Measurements from ENCODE around the gene CCL11. TPM values are rescaled to one million over a fixed set of nuclear protein-coding genes. Genes with fewer than 3 reads are reported as not detected.

CCL11 gene
- total and polyA plus RNA-seq, 2 of the 13 experiments (the other 11 are each of a cell fraction or from before 2014, with no cell fraction given) = not detected

- no peak for TF ChIP-seq ZBTB20 (CRISPR knock-in tag; IDR thresholded peaks at IDR 0.05; ENCODE audit: borderline replicate concordance, low read depth)
- TF ChIP-seq CEBPB (IDR thresholded peaks at IDR 0.05; ENCODE audit: borderline replicate concordance, low read depth, low read length) = no peak
- TF ChIP-seq RFX1 (IDR thresholded peaks at IDR 0.05) = no peak
- no peak for TF ChIP-seq ZNF446 (CRISPR knock-in tag; IDR thresholded peaks at IDR 0.05)
- TF ChIP-seq SIN3A (IDR thresholded peaks at IDR 0.05; ENCODE audit: borderline replicate concordance, low read depth, low read length) = no peak
- no peak overlapping the region for H3K4me2 ChIP-seq (ENCODE audit: low read depth, low read length)
- no peak overlapping the region for H3K27ac ChIP-seq (ENCODE audit: extremely low read length, insufficient read depth, low read length)
- no peak overlapping the region for H3K4me3 ChIP-seq (replicated peaks in 1 of 3; ENCODE audit: insufficient read depth in 1 of 3, low read depth in 2 of 3, low read length in 3 of 3)
- WGBS (ENCODE audit: low lambda C conversion rate) = 32% methylated on average over 3 of the region's 3 CpGs
- no peak overlapping the region for H3K9ac ChIP-seq (ENCODE audit: insufficient read depth, low read depth, low read length)
- H3K27me3 ChIP-seq (ENCODE audit: control insufficient read depth in 1 of 2, insufficient read depth in 2 of 2, low read length in 2 of 2) = no peaks in the 10 kb centered on the region
- ChIA-PET POLR2A (no interaction called here), CTCF (ENCODE audit: low intra/inter-chr PET ratio, low total read pairs) (no interaction called here)
- H3K36me3 ChIP-seq (replicated peaks in 1 of 2; ENCODE audit: control insufficient read depth in 1 of 2, insufficient read depth in 2 of 2, low read length in 2 of 2) = no peaks in the 10 kb centered on the region
- no peak overlapping the region for H2AFZ ChIP-seq (ENCODE audit: low read length)
- intact Hi-C loops (cut with micrococcal nuclease; ENCODE audit: unreplicated experiment) (no loop called here), in situ Hi-C loops (cut with HindIII; ENCODE audit: extremely low pct_ligation_motif_present, low pct_unique_long_range_greater_than_20kb) (no loop called here)
- DNase-seq (ENCODE audit: low spot score) (no peak), FAIRE-seq (no peak), ATAC-seq (no peak)
- H3K4me1 ChIP-seq (ENCODE audit: insufficient read depth, low read length) = no peaks in the 10 kb centered on the region
- no peaks in the 10 kb centered on the region for H3K79me2 ChIP-seq (ENCODE audit: insufficient read depth, low read length)
- H4K20me1 ChIP-seq (ENCODE audit: insufficient read depth, low read length) = no peaks in the 10 kb centered on the region
- no peaks in the 10 kb centered on the region for H3K9me3 ChIP-seq (ENCODE audit: low read length)
- no TSS peak for BruUV-seq (replicated peaks)
These were observed 32.4 kb upstream of the CCL11 start for GRCh38 chr17:34253139-34253525.

GRCh38 chr17:34254146-34254545 is 31.4 kb upstream of the CCL11 start:
- no peaks in the 10 kb centered on the region for H3K27me3 ChIP-seq (ENCODE audit: control insufficient read depth in 1 of 2, insufficient read depth in 2 of 2, low read length in 2 of 2)
- H3K36me3 ChIP-seq (replicated peaks in 1 of 2; ENCODE audit: control insufficient read depth in 1 of 2, insufficient read depth in 2 of 2, low read length in 2 of 2) = no peaks in the 10 kb centered on the region
- in situ Hi-C loops (cut with HindIII; ENCODE audit: extremely low pct_ligation_motif_present, low pct_unique_long_range_greater_than_20kb) (no loop called here), intact Hi-C loops (cut with micrococcal nuclease; ENCODE audit: unreplicated experiment) (no loop called here)
- H3K79me2 ChIP-seq (ENCODE audit: insufficient read depth, low read length) = no peaks in the 10 kb centered on the region
- H3K4me1 ChIP-seq (ENCODE audit: insufficient read depth, low read length) = no peaks in the 10 kb centered on the region
- no TSS peak for BruUV-seq (replicated peaks)
- H3K9me3 ChIP-seq (ENCODE audit: low read length) = no peaks in the 10 kb centered on the region
- no peak for DNase-seq (ENCODE audit: low spot score)
- H3K9ac ChIP-seq (ENCODE audit: insufficient read depth, low read depth, low read length) = no peak overlapping the region
- ChIA-PET CTCF (ENCODE audit: low intra/inter-chr PET ratio, low total read pairs) (no interaction called here), POLR2A (no interaction called here)
- no peak overlapping the region for H3K4me3 ChIP-seq (replicated peaks in 1 of 3; ENCODE audit: insufficient read depth in 1 of 3, low read depth in 2 of 3, low read length in 3 of 3)
- FAIRE-seq = no peak
- no peaks in the 10 kb centered on the region for H4K20me1 ChIP-seq (ENCODE audit: insufficient read depth, low read length)
- no peak overlapping the region for H2AFZ ChIP-seq (ENCODE audit: low read length)
- no peak for ATAC-seq
- H3K27ac ChIP-seq (ENCODE audit: extremely low read length, insufficient read depth, low read length) = no peak overlapping the region
- no peak overlapping the region for H3K4me2 ChIP-seq (ENCODE audit: low read depth, low read length)
- WGBS (ENCODE audit: low lambda C conversion rate) = 0% methylated on average over 2 of the region's 3 CpGs
- TF ChIP-seq ZBED4 (CRISPR knock-in tag; IDR thresholded peaks at IDR 0.05; ENCODE audit: borderline replicate concordance) (no peak), ELF3 (CRISPR knock-in tag; IDR thresholded peaks at IDR 0.05) (no peak), ZNF646 (CRISPR knock-in tag; IDR thresholded peaks at IDR 0.05) (no peak)
